CD14-positive monocyte (primary cell): Measurements from ENCODE around the gene SELENOI. TPM values are rescaled to one million over a fixed set of nuclear protein-coding genes. Genes with fewer than 3 reads are reported as not detected.

Experiments used
- DNase-seq, 3 donors: peaks; one replicate each; pipeline ENCODE4 v3.0.0-alpha.2; 2011 to 2022
- H2AFZ ChIP-seq: 2 replicates; pipeline ENCODE4 v1.6.0; 2012; ENCODE audit warnings: mild to moderate bottlenecking, low read depth, low read length, inconsistent platforms; ENCODE audit not compliant: insufficient read depth, poor library complexity, severe bottlenecking
- H3K27ac ChIP-seq, 2 donors: 1 replicate in 1 of 2; 2 replicates in 1 of 2; pipeline ENCODE4 v1.5.1; 2012 to 2013; ENCODE audit warnings: low read length in 2 of 2, control low read depth in 1 of 2, inconsistent platforms in 1 of 2, low read depth in 1 of 2, mild to moderate bottlenecking in 1 of 2
- H3K27me3 ChIP-seq, 2 donors: one replicate each; pipeline versions ENCODE4 v1.6.0 to v1.6.1; 2011 to 2013; ENCODE audit warnings: low read length in 2 of 2; ENCODE audit not compliant: control insufficient read depth in 2 of 2, insufficient read depth in 2 of 2
- H3K36me3 ChIP-seq, 2 donors: replicated peaks in 1 of 2; 1 replicate in 1 of 2; 2 replicates in 1 of 2; pipeline versions ENCODE4 v1.5.1 to v1.6.1; 2012 to 2013; ENCODE audit warnings: low read length in 2 of 2, control low read depth in 1 of 2, inconsistent platforms in 1 of 2, mild to moderate bottlenecking in 1 of 2; ENCODE audit not compliant: insufficient read depth in 2 of 2, control insufficient read depth in 1 of 2
- H3K4me1 ChIP-seq, 2 donors: 1 replicate in 1 of 2; 2 replicates in 1 of 2; pipeline versions ENCODE4 v1.5.1 to v1.6.1; 2012 to 2013; ENCODE audit warnings: low read length in 2 of 2, control low read depth in 1 of 2, inconsistent platforms in 1 of 2, mild to moderate bottlenecking in 1 of 2, moderate library complexity in 1 of 2; ENCODE audit not compliant: insufficient read depth in 2 of 2, control insufficient read depth in 1 of 2
- H3K4me2 ChIP-seq: replicated peaks from 2 replicates; pipeline ENCODE3; 2012; ENCODE audit warnings: low read length, moderate library complexity, mild to moderate bottlenecking; ENCODE audit not compliant: poor library complexity, severe bottlenecking; ENCODE audit errors: extremely low read depth
- H3K4me3 ChIP-seq, 3 experiments: fragments of 200-600 bp in 1 of 3; sonication (generic) in 1 of 3; replicated peaks in 1 of 3; 1 replicate in 2 of 3; 2 replicates in 1 of 3; pipeline ENCODE4 v1.5.1; 2011 to 2013; ENCODE audit warnings: low read length in 3 of 3, mild to moderate bottlenecking in 3 of 3, control low read depth in 2 of 3, low read depth in 2 of 3, inconsistent platforms in 1 of 3, moderate library complexity in 1 of 3
- H3K79me2 ChIP-seq: 2 replicates; pipeline ENCODE4 v1.6.0; 2012; ENCODE audit warnings: mild to moderate bottlenecking, control low read depth, inconsistent platforms, low read length, moderate library complexity; ENCODE audit not compliant: insufficient read depth
- H3K9ac ChIP-seq: 2 replicates; pipeline ENCODE4 v1.6.0; 2017; ENCODE audit warnings: low read length, mild to moderate bottlenecking; ENCODE audit not compliant: insufficient read depth, poor library complexity, severe bottlenecking
- H3K9me3 ChIP-seq, 2 donors: replicated peaks in 1 of 2; 1 replicate in 1 of 2; 2 replicates in 1 of 2; pipeline versions ENCODE4 v1.5.1 to v1.6.1; 2012 to 2013; ENCODE audit warnings: low read length in 2 of 2, control low read depth in 1 of 2; ENCODE audit not compliant: control insufficient read depth in 1 of 2, insufficient read depth in 1 of 2
- H4K20me1 ChIP-seq: 2 replicates; pipeline ENCODE4 v1.6.0; 2012; ENCODE audit warnings: mild to moderate bottlenecking, low read length, control low read depth, moderate library complexity; ENCODE audit not compliant: insufficient read depth
- H3K27ac Mint-ChIP-seq, 7 donors: one replicate each; pipeline ENCODE4 v1.8.0; 2020; ENCODE audit warnings: mild to moderate bottlenecking in 7 of 7, mixed read lengths in 7 of 7, moderate library complexity in 6 of 7, inconsistent platforms in 2 of 7
- H3K27me3 Mint-ChIP-seq, 3 donors: one replicate each; pipeline ENCODE4 v1.8.0; 2021 to 2022; ENCODE audit warnings: low read depth in 3 of 3, mild to moderate bottlenecking in 3 of 3, mixed read lengths in 3 of 3, moderate library complexity in 3 of 3, inconsistent platforms in 1 of 3
- H3K36me3 Mint-ChIP-seq, 2 donors: one replicate each; pipeline ENCODE4 v1.8.0; 2020; ENCODE audit warnings: mixed read lengths in 2 of 2, inconsistent platforms in 1 of 2, mild to moderate bottlenecking in 1 of 2
- H3K4me1 Mint-ChIP-seq: one replicate; pipeline ENCODE4 v1.8.0; 2020; ENCODE audit warnings: mild to moderate bottlenecking, mixed read lengths
- H3K4me3 Mint-ChIP-seq, 2 donors: one replicate each; pipeline ENCODE4 v1.8.0; 2020; ENCODE audit warnings: mild to moderate bottlenecking in 2 of 2, mixed read lengths in 2 of 2, moderate library complexity in 1 of 2
- H3K9me3 Mint-ChIP-seq, 7 donors: one replicate each; pipeline ENCODE4 v1.8.0; 2020 to 2022; ENCODE audit warnings: mixed read lengths in 7 of 7, mild to moderate bottlenecking in 6 of 7, moderate library complexity in 6 of 7, inconsistent platforms in 2 of 7
- WGBS: methylation state at CpG from one replicate; pipeline ENCODE4 v1.1.5; 2013; ENCODE audit warnings: missing lambda C conversion rate; ENCODE audit not compliant: insufficient coverage; 5-methylcytosine and 5-hydroxymethylcytosine counted together
- intact Hi-C, 2 donors: fragments of 100-400 bp; cut with micrococcal nuclease; formaldehyde crosslinking; loops; one replicate each; pipeline versions ENCODE4 v1.15.0 to v1.15.1; 2023
- polyA plus RNA-seq, 3 donors: library from polyadenylated mRNA; depleted of rRNA in 1 of 3; unstranded in 2 of 3; stranded (reverse) in 1 of 3; fragments of 300-500 nt in 2 of 3; fragments of >200 nt in 1 of 3; fragmentation: Illumina TruSeq in 2 of 3; gene quantifications; 1 replicate in 2 of 3; 2 replicates in 1 of 3; pipeline ENCODE4 v1.2.3, GENCODE V29; 2012 to 2021
- TF ChIP-seq, protein P1 (sequence below): fragments of 200-600 bp; IDR thresholded peaks from one replicate; pipeline ENCODE4 v1.8.0; 2022; ENCODE audit warnings: antibody characterized with exemption, mild to moderate bottlenecking

Gene SELENOI
- polyA plus RNA-seq, 3 donors, result 2.3 to 3.2 (median 2.5) TPM

DNA sequence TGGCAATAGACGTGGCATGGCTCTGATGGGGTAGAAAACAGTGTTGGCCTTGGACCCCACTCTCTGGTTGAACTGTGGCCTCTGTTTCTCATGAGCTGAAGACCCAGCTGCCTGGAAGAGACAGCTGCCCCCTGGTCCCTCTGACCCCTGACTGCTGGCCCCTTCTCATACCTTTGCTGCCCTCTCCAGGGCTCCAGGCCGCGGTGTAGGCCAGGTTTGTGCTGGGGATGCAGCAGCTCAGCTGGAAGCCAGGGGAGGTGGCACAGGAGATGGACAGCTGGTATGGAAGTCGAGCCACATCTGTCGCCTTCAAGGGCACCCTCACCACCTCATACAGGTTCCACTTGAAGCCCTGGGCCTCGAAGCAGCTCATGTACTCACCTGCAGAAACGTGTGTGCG lies 31.7 kb upstream of the SELENOI start:
- H3K4me2 ChIP-seq, result no peak overlapping the region
- Mint-ChIP-seq H3K4me1 (peaks cover 4% of the 10 kb centered on the region), H3K9me3 (peaks cover 0 to 1% (median 0%) of the 10 kb centered on the region in 7 donors), H3K36me3 (peaks cover 0 to 3% of the 10 kb centered on the region in 2 donors), H3K27me3 (peaks cover 0 to 5% (median 0%) of the 10 kb centered on the region in 3 donors), H3K4me3 (no peak overlapping the region), H3K27ac (no peak overlapping the region)
- H3K36me3 ChIP-seq, result no peaks in the 10 kb centered on the region
- H3K4me3 ChIP-seq, result no peak overlapping the region
- DNase-seq, result no peak
- H3K27me3 ChIP-seq, result no peaks in the 10 kb centered on the region
- no peaks in the 10 kb centered on the region for H3K9me3 ChIP-seq
- 91% methylated on average over 6 of the region's 8 CpGs for WGBS
- TF ChIP-seq, protein P1, sequence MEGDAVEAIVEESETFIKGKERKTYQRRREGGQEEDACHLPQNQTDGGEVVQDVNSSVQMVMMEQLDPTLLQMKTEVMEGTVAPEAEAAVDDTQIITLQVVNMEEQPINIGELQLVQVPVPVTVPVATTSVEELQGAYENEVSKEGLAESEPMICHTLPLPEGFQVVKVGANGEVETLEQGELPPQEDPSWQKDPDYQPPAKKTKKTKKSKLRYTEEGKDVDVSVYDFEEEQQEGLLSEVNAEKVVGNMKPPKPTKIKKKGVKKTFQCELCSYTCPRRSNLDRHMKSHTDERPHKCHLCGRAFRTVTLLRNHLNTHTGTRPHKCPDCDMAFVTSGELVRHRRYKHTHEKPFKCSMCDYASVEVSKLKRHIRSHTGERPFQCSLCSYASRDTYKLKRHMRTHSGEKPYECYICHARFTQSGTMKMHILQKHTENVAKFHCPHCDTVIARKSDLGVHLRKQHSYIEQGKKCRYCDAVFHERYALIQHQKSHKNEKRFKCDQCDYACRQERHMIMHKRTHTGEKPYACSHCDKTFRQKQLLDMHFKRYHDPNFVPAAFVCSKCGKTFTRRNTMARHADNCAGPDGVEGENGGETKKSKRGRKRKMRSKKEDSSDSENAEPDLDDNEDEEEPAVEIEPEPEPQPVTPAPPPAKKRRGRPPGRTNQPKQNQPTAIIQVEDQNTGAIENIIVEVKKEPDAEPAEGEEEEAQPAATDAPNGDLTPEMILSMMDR, result no peak
- no peaks in the 10 kb centered on the region for H3K4me1 ChIP-seq
- no peak overlapping the region for H3K27ac ChIP-seq
- H3K79me2 ChIP-seq, result no peaks in the 10 kb centered on the region
- intact Hi-C loops, result no loop called here
- H4K20me1 ChIP-seq, result no peaks in the 10 kb centered on the region
- H3K9ac ChIP-seq, result no peak overlapping the region
- H2AFZ ChIP-seq, result no peak overlapping the region

DNA sequence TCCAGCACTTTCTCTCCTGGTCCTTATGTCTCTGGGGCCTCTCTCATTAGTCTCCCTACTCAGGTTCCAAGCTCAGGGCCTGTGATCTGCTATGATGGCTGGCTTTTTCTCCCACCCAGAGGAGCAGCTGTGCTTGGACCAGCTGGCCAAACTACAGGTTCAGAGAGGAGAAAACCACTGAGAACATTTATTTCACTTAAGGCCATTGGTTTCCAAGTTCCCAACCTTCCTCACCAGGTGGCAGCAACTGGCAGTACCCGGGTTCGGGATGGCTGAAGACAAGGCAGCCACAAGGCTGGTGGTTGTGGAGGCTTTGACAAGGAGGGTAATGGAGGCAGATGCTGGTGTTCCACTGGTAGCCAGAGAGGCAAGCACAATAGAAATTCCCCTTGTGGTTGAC lies 29.9 kb upstream of the SELENOI start:
- no peak overlapping the region for H3K4me3 ChIP-seq
- H3K27me3 ChIP-seq, result no peaks in the 10 kb centered on the region
- Mint-ChIP-seq H3K36me3 (peaks cover 0 to 2% of the 10 kb centered on the region in 2 donors), H3K27ac (no peak overlapping the region), H3K4me3 (no peak overlapping the region), H3K9me3 (peaks cover 0 to 1% (median 0%) of the 10 kb centered on the region in 7 donors), H3K4me1 (peaks cover 6% of the 10 kb centered on the region), H3K27me3 (peaks cover 0 to 5% (median 0%) of the 10 kb centered on the region in 3 donors)
- H3K4me2 ChIP-seq, result no peak overlapping the region
- DNase-seq, result no peak
- intact Hi-C loops, result no loop called here
- H3K36me3 ChIP-seq, result no peaks in the 10 kb centered on the region
- WGBS, result no CpG with 5 or more reads among the region's 2 CpGs
- H3K4me1 ChIP-seq, result no peaks in the 10 kb centered on the region
- H3K79me2 ChIP-seq, result no peaks in the 10 kb centered on the region
- H3K27ac ChIP-seq, result no peak overlapping the region
- TF ChIP-seq, protein P1, result no peak
- H3K9ac ChIP-seq, result no peak overlapping the region
- H4K20me1 ChIP-seq, result no peaks in the 10 kb centered on the region
- H2AFZ ChIP-seq, result no peak overlapping the region
- no peaks in the 10 kb centered on the region for H3K9me3 ChIP-seq
